ENCODE data around the gene TRMT10C. TPM values are rescaled to one million over a fixed set of nuclear protein-coding genes. Genes with fewer than 3 reads are reported as not detected.

The TRMT10C gene
- total RNA-seq, 1 donor from 2014 or later: 30.3 TPM

DNA sequence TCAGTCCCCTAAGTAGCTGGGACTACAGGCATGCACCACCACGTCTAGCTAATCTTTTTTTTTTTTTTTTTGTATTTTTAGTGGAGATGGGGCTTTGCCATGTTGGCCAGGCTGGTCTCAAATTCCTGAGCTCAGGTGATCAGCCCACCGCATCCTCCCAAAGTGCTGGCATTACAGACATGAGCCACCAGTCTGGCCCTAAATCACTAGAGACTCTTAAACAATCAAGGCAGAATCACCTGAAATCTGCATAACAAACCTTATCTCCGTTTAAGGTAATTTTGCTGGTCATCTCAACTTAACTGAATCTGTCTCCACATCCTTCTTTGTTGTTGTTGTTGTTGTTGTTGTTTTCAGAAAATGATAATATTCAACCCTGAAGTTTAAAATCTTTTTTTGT is 5.6 kb upstream of the TRMT10C start:
- TF ChIP-seq, protein P1, sequence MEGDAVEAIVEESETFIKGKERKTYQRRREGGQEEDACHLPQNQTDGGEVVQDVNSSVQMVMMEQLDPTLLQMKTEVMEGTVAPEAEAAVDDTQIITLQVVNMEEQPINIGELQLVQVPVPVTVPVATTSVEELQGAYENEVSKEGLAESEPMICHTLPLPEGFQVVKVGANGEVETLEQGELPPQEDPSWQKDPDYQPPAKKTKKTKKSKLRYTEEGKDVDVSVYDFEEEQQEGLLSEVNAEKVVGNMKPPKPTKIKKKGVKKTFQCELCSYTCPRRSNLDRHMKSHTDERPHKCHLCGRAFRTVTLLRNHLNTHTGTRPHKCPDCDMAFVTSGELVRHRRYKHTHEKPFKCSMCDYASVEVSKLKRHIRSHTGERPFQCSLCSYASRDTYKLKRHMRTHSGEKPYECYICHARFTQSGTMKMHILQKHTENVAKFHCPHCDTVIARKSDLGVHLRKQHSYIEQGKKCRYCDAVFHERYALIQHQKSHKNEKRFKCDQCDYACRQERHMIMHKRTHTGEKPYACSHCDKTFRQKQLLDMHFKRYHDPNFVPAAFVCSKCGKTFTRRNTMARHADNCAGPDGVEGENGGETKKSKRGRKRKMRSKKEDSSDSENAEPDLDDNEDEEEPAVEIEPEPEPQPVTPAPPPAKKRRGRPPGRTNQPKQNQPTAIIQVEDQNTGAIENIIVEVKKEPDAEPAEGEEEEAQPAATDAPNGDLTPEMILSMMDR (IDR thresholded peaks at IDR 0.05; ENCODE audit: borderline replicate concordance): no peak
- H3K4me3 ChIP-seq: no peak overlapping the region
- intact Hi-C loops (cut with micrococcal nuclease): no loop called here

DNA sequence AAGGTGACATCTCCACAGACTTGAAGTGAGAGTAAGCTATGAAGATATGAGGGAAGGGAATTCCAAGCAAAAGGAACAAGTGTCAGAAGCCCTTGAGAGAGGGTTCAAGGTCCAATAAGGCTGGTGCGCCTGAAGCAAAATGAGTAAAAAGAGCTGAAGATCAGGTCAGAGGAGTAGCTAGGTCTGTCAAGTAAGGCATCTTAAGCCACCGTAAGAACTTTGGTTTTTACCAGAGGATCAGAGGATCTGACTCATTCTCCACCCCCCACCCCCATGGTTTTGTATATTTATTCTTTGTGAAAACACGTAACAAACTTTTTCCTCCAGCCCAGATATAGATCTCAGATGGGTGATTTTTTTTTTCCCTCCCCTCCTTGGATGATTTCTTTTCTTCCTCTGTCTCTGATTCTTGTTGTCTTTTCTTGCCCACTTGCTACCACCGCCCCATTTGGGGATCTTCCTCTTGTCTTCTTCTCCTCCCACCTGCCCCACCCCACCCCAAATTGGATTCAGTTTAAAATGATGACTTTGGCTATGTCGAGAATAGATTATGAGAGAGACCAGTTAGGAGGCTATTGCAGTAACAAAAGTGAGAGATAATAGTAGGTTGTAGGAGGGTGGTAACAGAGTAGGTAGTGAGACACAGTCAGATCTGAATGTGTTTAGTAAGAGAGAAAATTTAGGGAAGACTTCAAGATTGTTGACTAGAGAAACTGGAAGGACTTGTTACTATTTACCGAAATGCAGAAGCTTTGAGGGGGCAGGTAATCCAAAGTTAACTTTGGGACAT is 6.1 kb downstream of the TRMT10C start:
- Histone ChIP-seq H3K9me3 (replicated peaks) (no peaks in the 10 kb centered on the region), H3K27me3 (ENCODE audit: low read depth) (no peaks in the 10 kb centered on the region), H3K4me3 (no peak overlapping the region), H3K27ac (replicated peaks) (no peak overlapping the region), H3K4me1 (peaks cover 27% of the 10 kb centered on the region), H3K36me3 (peaks cover 28% of the 10 kb centered on the region)
- no peak for DNase-seq
- TF ChIP-seq, protein P1 (IDR thresholded peaks at IDR 0.05; ENCODE audit: borderline replicate concordance): no peak
- intact Hi-C loops (cut with micrococcal nuclease): no loop called here

More for the DNA sequence above, 5.6 kb upstream of the TRMT10C start:
- no peaks in the 10 kb centered on the region for H3K9me3 ChIP-seq (replicated peaks)
- H3K27ac ChIP-seq (replicated peaks): no peak overlapping the region
- H3K27me3 ChIP-seq (ENCODE audit: low read depth): peaks cover 29% of the 10 kb centered on the region
- no peaks in the 10 kb centered on the region for H3K36me3 ChIP-seq
- DNase-seq: no peak
- H3K4me1 ChIP-seq: peaks cover 3% of the 10 kb centered on the region

DNA sequence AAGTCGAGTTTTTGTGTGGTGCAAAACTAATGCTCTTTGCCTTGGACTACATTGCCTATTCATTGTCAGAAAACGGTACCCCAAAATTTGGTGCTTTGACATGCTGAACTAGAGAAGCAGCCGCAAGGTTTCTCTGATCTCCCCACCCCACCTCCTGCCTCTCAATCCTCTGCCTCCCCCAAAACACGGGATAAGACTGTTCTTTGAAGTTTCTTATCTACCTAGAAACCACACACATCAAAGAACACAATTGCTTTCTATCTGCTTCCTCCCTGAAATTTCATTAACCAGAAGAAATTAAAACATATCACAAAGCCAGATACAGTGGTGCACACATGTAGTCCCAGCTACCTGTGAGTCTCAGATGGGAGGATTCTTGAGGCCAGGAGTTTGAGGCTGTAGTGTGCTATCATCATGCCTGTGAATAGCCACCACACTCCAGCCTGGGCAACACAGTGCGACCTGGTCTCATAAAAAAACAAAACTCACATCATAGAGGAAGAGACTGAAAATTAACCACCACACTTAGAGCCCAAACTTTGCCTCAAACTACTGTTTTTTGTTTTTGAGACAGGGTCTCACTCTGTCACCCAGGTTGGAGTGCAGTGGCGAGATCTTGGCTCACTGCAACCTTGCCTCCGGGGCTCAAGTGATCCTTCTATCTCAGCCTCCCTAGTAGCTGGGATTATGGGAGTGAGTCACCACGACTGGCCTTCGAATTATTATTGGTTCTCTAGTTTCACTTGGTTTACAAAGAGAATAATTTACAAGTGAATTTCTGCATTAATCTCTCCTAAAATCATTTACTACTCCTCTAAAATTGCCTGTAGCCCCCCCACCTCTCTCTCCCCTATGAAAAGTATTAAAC is 9.6 kb downstream of the TRMT10C start:
- Histone ChIP-seq H3K4me3 (no peak overlapping the region), H3K9me3 (replicated peaks) (no peaks in the 10 kb centered on the region), H3K27ac (replicated peaks) (no peak overlapping the region), H3K36me3 (peaks cover 11% of the 10 kb centered on the region), H3K4me1 (peaks cover 22% of the 10 kb centered on the region), H3K27me3 (ENCODE audit: low read depth) (no peaks in the 10 kb centered on the region)
- TF ChIP-seq, protein P1 (IDR thresholded peaks at IDR 0.05; ENCODE audit: borderline replicate concordance): no peak
- DNase-seq: no peak
- intact Hi-C loops (cut with micrococcal nuclease): no loop called here

DNA sequence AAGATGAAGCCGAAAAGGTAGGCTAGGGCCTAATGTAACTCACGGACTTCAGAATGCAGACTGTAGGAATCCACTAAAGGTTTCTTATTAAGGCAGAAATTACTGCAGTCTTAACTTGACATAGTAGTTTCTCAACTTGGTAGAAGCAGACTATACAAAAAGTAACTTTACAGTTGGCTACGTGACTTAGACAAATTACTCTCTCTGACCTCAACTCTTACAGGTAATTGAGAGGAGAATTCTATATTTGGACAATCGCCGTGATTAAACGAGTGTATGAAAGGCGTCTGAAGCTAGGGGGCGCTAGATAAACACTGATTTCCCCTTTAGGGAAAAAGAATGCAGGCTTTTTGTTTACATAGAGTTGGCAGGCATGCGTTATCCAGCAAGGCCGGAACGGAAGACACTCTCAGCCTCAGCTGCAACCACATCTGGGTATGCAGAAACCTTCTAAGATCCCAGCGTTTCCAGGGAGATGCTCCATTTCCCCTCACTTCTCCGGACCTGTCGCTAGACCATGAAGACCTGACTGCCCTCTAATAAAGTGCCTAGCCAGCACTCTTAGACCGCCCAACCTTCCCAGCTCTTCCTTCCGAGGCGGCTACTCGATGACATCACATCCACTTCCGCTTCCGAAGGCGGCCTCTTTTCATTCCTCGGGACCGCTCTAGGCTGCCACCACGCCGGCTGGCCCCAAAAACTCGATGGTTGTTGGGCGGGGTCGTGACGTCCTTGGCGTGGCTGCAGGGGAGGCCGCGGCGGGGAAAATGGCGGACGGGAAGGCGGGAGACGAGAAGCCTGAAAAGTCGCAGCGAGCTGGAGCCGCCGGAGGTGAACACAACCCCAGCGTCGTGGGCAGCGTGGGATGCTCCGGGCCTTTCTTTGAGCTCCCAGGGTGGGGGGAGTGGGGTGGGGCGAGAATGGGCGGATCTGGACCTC is 12.1 kb downstream of the TRMT10C start, which contains the start of gene PCNP:
Gene PCNP, plus strand, starts transcription at position 732 of the 939 bp plus-strand sequence. Its CDS starts 36 bp downstream, at position 768.
- TF ChIP-seq, protein P1 (IDR thresholded peaks at IDR 0.05; ENCODE audit: borderline replicate concordance): peak; percentile 91
- Histone ChIP-seq H3K4me3 (peak within 1 kb of the TSS; percentile 87), H3K9me3 (replicated peaks) (no peaks in the 10 kb centered on the region), H3K36me3 (peaks cover 11% of the 10 kb centered on the region), H3K27ac (replicated peaks) (peak within 1 kb of the TSS; percentile 96), H3K27me3 (ENCODE audit: low read depth) (no peaks in the 10 kb centered on the region), H3K4me1 (peaks cover 46% of the 10 kb centered on the region)
- intact Hi-C loops (cut with micrococcal nuclease): no loop called here
- DNase-seq: peak; percentile 99

Data from left ventricle myocardium inferior (tissue), 1 donor.